GM23338 (cell line): ENCODE data around the gene B4GALT1. TPM values are rescaled to one million over a fixed set of nuclear protein-coding genes. Genes with fewer than 3 reads are reported as not detected.
"Not testable (repeated sequence)": the region's sequence is repeated elsewhere in the genome, so short reads cannot be mapped to it uniquely, and the experiment has no call there.

Experiments used
- ATAC-seq: fragments of 200-7000 bp; cut with Tn5 transposase; 3 replicates; pipeline ENCODE4 v1.9.1; 2020
- DNase-seq: peaks from one replicate; pipeline ENCODE4 v3.0.0-alpha.2; 2015; ENCODE audit warnings: low spot score
- H2AFZ ChIP-seq: fragments of 200-600 bp; sonication (generic); 2 replicates; pipeline ENCODE4 v1.8.0; 2016; ENCODE audit warnings: antibody characterized with exemption, mild to moderate bottlenecking, moderate library complexity
- H3F3A ChIP-seq: fragments of 200-600 bp; sonication (generic); replicated peaks from 2 replicates; pipeline ENCODE4 v1.8.0; 2017; ENCODE audit warnings: antibody characterized with exemption, mixed run types, low read depth
- H3K27ac ChIP-seq: fragments of 200-600 bp; sonication (generic); 2 replicates; pipeline ENCODE4 v1.6.1; 2016; ENCODE audit warnings: low read depth
- H3K27me3 ChIP-seq: fragments of 200-600 bp; sonication (generic); 2 replicates; pipeline ENCODE4 v1.8.0; 2016; ENCODE audit warnings: mild to moderate bottlenecking, mixed run types, moderate library complexity; ENCODE audit not compliant: insufficient read depth
- H3K36me3 ChIP-seq: fragments of 200-600 bp; sonication (generic); 2 replicates; pipeline ENCODE4 v1.8.0; 2016; ENCODE audit warnings: mild to moderate bottlenecking; ENCODE audit not compliant: insufficient read depth
- H3K4me1 ChIP-seq: fragments of 200-600 bp; sonication (generic); 2 replicates; pipeline ENCODE4 v1.8.0; 2016; ENCODE audit warnings: mild to moderate bottlenecking, moderate library complexity; ENCODE audit not compliant: insufficient read depth
- H3K4me2 ChIP-seq: fragments of 200-600 bp; sonication (generic); 2 replicates; pipeline ENCODE4 v1.7.1; 2017; ENCODE audit warnings: mixed run types
- H3K4me3 ChIP-seq: fragments of 200-600 bp; sonication (generic); 2 replicates; pipeline ENCODE4 v1.6.1; 2016; ENCODE audit warnings: mixed run types
- H3K79me2 ChIP-seq: fragments of 200-600 bp; sonication (generic); replicated peaks from 2 replicates; pipeline ENCODE4 v1.8.0; 2017; ENCODE audit warnings: mild to moderate bottlenecking; ENCODE audit not compliant: insufficient read depth
- H3K9me2 ChIP-seq: fragments of 200-600 bp; sonication (generic); 2 replicates; pipeline ENCODE4 v1.8.0; 2017; ENCODE audit not compliant: insufficient read depth
- H4K20me1 ChIP-seq: fragments of 200-600 bp; sonication (generic); replicated peaks from 2 replicates; pipeline ENCODE4 v1.8.0; 2017; ENCODE audit warnings: mild to moderate bottlenecking; ENCODE audit not compliant: insufficient read depth
- H3K27ac Mint-ChIP-seq: 2 replicates; pipeline ENCODE4 v1.8.0; 2020; ENCODE audit warnings: inconsistent platforms, mild to moderate bottlenecking, moderate library complexity, mixed read lengths
- H3K27me3 Mint-ChIP-seq: 3 replicates; pipeline ENCODE4 v1.8.0; 2022; ENCODE audit warnings: low read depth, mild to moderate bottlenecking, moderate library complexity, mixed read lengths, inconsistent platforms; ENCODE audit not compliant: insufficient read depth, poor library complexity
- H3K36me3 Mint-ChIP-seq: 3 replicates; pipeline ENCODE4 v1.8.0; 2021; ENCODE audit warnings: low read depth, mild to moderate bottlenecking, inconsistent platforms, moderate library complexity, mixed read lengths
- H3K4me1 Mint-ChIP-seq: 3 replicates; pipeline ENCODE4 v1.8.0; 2020; ENCODE audit warnings: mild to moderate bottlenecking, inconsistent platforms, mixed read lengths
- H3K4me3 Mint-ChIP-seq: 3 replicates; pipeline ENCODE4 v1.8.0; 2021; ENCODE audit warnings: moderate library complexity, mild to moderate bottlenecking, inconsistent platforms, mixed read lengths
- H3K9me3 Mint-ChIP-seq: 3 replicates; pipeline ENCODE4 v1.8.0; 2020; ENCODE audit warnings: moderate library complexity, mild to moderate bottlenecking, inconsistent platforms, mixed read lengths
- CREB1 ChIP-seq: fragments of 250-450 bp; sonication (Bioruptor Pico); IDR thresholded peaks from 2 replicates; pipeline ENCODE4 v1.5.0; 2020; ENCODE audit warnings: low read depth, mild to moderate bottlenecking, moderate library complexity
- EZH2 ChIP-seq: fragments of 200-600 bp; sonication (generic); IDR thresholded peaks from one replicate; pipeline ENCODE4 v1.8.0; 2017; ENCODE audit warnings: antibody characterized with exemption, mild to moderate bottlenecking, low read depth; ENCODE audit not compliant: unreplicated experiment
- EZH2phosphoT487 ChIP-seq: fragments of 200-600 bp; sonication (generic); IDR thresholded peaks from one replicate; pipeline ENCODE4 v1.8.1; 2018; ENCODE audit warnings: antibody characterized with exemption; ENCODE audit not compliant: unreplicated experiment
- POLR2AphosphoS5 ChIP-seq: IDR thresholded peaks from 2 replicates; pipeline ENCODE4 v1.6.1; 2016; ENCODE audit warnings: antibody characterized with exemption, low read depth
- ZNF114 ChIP-seq: fragments of 250-450 bp; sonication (Bioruptor Pico); IDR thresholded peaks from 2 replicates; pipeline ENCODE4 v1.5.0; 2020; ENCODE audit warnings: mild to moderate bottlenecking, moderate library complexity
- ZNF331 ChIP-seq: fragments of 250-450 bp; sonication (Bioruptor Pico); IDR thresholded peaks from 2 replicates; pipeline ENCODE4 v1.5.0; 2020; ENCODE audit warnings: low read depth, mild to moderate bottlenecking, moderate library complexity
- polyA plus RNA-seq: library from polyadenylated mRNA; unstranded; fragments of >200 nt; fragmentation: Nextera tagmentation; extraction: Ambion mirVana; gene quantifications from 2 replicates; pipeline ENCODE4 v1.2.1, GENCODE V29; 2016
- total RNA-seq: library from RNA; depleted of rRNA; stranded (reverse); fragments of >200 nt; shearing (Covaris generic); gene quantifications from 2 replicates; pipeline ENCODE4 v1.2.3, GENCODE V29; 2014
- TF ChIP-seq, protein P1 (sequence below): fragments of 250-450 bp; sonication (Bioruptor Pico); IDR thresholded peaks from 2 replicates; pipeline ENCODE4 v1.5.0; 2020; ENCODE audit warnings: mild to moderate bottlenecking, moderate library complexity
- TF ChIP-seq, protein P2 (sequence below): IDR thresholded peaks from 2 replicates; pipeline ENCODE4 v1.6.1; 2016; ENCODE audit warnings: antibody characterized with exemption
- TF ChIP-seq, protein P3 (sequence below), 2 experiments: fragments of 200-600 bp in 1 of 2; sonication (generic) in 1 of 2; conservative IDR thresholded peaks; 2 replicates each; pipeline versions ENCODE4 v1.5.1 to v1.6.1; 2016 to 2017; ENCODE audit warnings: antibody characterized with exemption in 2 of 2, low read depth in 2 of 2, mild to moderate bottlenecking in 2 of 2, moderate library complexity in 1 of 2

Gene B4GALT1
- total and polyA plus RNA-seq, 2 experiments from 2014 or later: 6.3 to 15.8 TPM

DNA sequence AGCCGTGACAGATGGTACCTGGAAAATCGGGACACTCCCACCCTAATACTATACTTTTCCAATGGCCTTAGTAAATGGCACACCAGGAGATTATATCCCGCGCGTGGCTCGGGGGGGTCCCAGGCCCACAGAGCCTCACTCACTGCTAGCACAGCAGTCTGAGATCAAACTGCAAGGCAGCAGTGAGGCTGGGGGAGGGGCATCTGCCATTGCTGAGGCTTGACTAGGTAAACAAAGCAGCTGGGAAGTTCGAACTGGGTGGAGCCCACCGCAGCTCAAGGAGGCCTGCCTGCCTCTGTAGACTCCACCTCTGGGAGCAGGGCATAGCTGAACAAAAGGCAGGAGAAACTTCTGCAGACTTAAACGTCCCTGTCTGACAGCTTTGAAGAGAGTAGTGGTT lies 81.5 kb downstream of the B4GALT1 start:
- ATAC-seq, H2AFZ ChIP-seq: not testable (repeated sequence)

GRCh38 chr9:33082538-33083326 lies 84.4 kb downstream of the B4GALT1 start:
- peaks cover 16% of the 10 kb centered on the region for H3K9me3 Mint-ChIP-seq
- Histone ChIP-seq H3F3A (no peaks in the 10 kb centered on the region), H3K27ac (no peak overlapping the region), H3K4me2 (no peak overlapping the region), H3K9me2 (no peaks in the 10 kb centered on the region), H3K4me3 (no peak overlapping the region), H3K4me1 (no peaks in the 10 kb centered on the region), H3K36me3 (no peaks in the 10 kb centered on the region), H3K79me2 (no peaks in the 10 kb centered on the region), H3K27me3 (no peaks in the 10 kb centered on the region), H4K20me1 (no peaks in the 10 kb centered on the region), H2AFZ (no peak overlapping the region)
- DNase-seq (no peak), ATAC-seq (no peak)
- H3K4me1 Mint-ChIP-seq: no peaks in the 10 kb centered on the region
- peaks cover 6% of the 10 kb centered on the region; the same call in 2 of the 3 replicates for H3K36me3 Mint-ChIP-seq
- peaks cover 5% of the 10 kb centered on the region for H3K27me3 Mint-ChIP-seq
- H3K4me3 Mint-ChIP-seq: no peak overlapping the region
- no peak overlapping the region for H3K27ac Mint-ChIP-seq
- TF ChIP-seq EZH2phosphoT487 (no peak), EZH2 (no peak), ZNF331 (CRISPR knock-in tag) (no peak), ZNF114 (CRISPR knock-in tag) (no peak), CREB1 (CRISPR knock-in tag) (no peak), POLR2AphosphoS5 (no peak)
- TF ChIP-seq, protein P1, sequence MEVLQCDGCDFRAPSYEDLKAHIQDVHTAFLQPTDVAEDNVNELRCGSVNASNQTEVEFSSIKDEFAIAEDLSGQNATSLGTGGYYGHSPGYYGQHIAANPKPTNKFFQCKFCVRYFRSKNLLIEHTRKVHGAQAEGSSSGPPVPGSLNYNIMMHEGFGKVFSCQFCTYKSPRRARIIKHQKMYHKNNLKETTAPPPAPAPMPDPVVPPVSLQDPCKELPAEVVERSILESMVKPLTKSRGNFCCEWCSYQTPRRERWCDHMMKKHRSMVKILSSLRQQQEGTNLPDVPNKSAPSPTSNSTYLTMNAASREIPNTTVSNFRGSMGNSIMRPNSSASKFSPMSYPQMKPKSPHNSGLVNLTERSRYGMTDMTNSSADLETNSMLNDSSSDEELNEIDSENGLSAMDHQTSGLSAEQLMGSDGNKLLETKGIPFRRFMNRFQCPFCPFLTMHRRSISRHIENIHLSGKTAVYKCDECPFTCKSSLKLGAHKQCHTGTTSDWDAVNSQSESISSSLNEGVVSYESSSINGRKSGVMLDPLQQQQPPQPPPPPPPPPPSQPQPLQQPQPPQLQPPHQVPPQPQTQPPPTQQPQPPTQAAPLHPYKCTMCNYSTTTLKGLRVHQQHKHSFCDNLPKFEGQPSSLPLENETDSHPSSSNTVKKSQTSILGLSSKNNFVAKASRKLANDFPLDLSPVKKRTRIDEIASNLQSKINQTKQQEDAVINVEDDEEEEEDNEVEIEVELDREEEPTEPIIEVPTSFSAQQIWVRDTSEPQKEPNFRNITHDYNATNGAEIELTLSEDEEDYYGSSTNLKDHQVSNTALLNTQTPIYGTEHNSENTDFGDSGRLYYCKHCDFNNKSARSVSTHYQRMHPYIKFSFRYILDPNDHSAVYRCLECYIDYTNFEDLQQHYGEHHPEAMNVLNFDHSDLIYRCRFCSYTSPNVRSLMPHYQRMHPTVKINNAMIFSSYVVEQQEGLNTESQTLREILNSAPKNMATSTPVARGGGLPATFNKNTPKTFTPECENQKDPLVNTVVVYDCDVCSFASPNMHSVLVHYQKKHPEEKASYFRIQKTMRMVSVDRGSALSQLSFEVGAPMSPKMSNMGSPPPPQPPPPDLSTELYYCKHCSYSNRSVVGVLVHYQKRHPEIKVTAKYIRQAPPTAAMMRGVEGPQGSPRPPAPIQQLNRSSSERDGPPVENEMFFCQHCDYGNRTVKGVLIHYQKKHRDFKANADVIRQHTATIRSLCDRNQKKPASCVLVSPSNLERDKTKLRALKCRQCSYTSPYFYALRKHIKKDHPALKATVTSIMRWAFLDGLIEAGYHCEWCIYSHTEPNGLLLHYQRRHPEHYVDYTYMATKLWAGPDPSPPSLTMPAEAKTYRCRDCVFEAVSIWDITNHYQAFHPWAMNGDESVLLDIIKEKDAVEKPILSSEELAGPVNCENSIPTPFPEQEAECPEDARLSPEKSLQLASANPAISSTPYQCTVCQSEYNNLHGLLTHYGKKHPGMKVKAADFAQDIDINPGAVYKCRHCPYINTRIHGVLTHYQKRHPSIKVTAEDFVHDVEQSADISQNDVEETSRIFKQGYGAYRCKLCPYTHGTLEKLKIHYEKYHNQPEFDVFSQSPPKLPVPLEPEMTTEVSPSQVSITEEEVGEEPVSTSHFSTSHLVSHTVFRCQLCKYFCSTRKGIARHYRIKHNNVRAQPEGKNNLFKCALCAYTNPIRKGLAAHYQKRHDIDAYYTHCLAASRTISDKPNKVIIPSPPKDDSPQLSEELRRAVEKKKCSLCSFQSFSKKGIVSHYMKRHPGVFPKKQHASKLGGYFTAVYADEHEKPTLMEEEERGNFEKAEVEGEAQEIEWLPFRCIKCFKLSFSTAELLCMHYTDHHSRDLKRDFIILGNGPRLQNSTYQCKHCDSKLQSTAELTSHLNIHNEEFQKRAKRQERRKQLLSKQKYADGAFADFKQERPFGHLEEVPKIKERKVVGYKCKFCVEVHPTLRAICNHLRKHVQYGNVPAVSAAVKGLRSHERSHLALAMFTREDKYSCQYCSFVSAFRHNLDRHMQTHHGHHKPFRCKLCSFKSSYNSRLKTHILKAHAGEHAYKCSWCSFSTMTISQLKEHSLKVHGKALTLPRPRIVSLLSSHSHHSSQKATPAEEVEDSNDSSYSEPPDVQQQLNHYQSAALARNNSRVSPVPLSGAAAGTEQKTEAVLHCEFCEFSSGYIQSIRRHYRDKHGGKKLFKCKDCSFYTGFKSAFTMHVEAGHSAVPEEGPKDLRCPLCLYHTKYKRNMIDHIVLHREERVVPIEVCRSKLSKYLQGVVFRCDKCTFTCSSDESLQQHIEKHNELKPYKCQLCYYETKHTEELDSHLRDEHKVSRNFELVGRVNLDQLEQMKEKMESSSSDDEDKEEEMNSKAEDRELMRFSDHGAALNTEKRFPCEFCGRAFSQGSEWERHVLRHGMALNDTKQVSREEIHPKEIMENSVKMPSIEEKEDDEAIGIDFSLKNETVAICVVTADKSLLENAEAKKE: no peak
- TF ChIP-seq, protein P2, sequence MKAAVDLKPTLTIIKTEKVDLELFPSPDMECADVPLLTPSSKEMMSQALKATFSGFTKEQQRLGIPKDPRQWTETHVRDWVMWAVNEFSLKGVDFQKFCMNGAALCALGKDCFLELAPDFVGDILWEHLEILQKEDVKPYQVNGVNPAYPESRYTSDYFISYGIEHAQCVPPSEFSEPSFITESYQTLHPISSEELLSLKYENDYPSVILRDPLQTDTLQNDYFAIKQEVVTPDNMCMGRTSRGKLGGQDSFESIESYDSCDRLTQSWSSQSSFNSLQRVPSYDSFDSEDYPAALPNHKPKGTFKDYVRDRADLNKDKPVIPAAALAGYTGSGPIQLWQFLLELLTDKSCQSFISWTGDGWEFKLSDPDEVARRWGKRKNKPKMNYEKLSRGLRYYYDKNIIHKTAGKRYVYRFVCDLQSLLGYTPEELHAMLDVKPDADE: no peak
- TF ChIP-seq, protein P3, sequence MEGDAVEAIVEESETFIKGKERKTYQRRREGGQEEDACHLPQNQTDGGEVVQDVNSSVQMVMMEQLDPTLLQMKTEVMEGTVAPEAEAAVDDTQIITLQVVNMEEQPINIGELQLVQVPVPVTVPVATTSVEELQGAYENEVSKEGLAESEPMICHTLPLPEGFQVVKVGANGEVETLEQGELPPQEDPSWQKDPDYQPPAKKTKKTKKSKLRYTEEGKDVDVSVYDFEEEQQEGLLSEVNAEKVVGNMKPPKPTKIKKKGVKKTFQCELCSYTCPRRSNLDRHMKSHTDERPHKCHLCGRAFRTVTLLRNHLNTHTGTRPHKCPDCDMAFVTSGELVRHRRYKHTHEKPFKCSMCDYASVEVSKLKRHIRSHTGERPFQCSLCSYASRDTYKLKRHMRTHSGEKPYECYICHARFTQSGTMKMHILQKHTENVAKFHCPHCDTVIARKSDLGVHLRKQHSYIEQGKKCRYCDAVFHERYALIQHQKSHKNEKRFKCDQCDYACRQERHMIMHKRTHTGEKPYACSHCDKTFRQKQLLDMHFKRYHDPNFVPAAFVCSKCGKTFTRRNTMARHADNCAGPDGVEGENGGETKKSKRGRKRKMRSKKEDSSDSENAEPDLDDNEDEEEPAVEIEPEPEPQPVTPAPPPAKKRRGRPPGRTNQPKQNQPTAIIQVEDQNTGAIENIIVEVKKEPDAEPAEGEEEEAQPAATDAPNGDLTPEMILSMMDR (conservative IDR thresholded peaks at IDR 0.05; ENCODE audit: low read depth in 2 of 2): no peak

More for the DNA sequence above, 81.5 kb downstream of the B4GALT1 start:
- H3K9me2 ChIP-seq, H3K27me3 ChIP-seq, H3K27ac ChIP-seq, H3K36me3 Mint-ChIP-seq, H3K4me1 Mint-ChIP-seq, H3K4me3 Mint-ChIP-seq, H4K20me1 ChIP-seq, H3K4me3 ChIP-seq, H3K79me2 ChIP-seq, H3K27ac Mint-ChIP-seq, H3K4me2 ChIP-seq, DNase-seq, H3F3A ChIP-seq, H3K27me3 Mint-ChIP-seq, H3K36me3 ChIP-seq, H3K4me1 ChIP-seq: not testable (repeated sequence)
- H3K9me3 Mint-ChIP-seq: peaks cover 16% of the 10 kb centered on the region
